SH-SY5Y (cell line): Measurements from ENCODE around the gene TBRG1.

Experiments used
- GATA2 ChIP-seq: IDR thresholded peaks from 2 replicates; pipeline ENCODE4 v1.6.1; 2011; ENCODE audit warnings: mild to moderate bottlenecking, low read depth, low read length
- GATA3 ChIP-seq: IDR thresholded peaks from 2 replicates; pipeline ENCODE4 v1.6.1; 2011; ENCODE audit warnings: low read depth, mild to moderate bottlenecking, low read length, moderate library complexity

DNA sequence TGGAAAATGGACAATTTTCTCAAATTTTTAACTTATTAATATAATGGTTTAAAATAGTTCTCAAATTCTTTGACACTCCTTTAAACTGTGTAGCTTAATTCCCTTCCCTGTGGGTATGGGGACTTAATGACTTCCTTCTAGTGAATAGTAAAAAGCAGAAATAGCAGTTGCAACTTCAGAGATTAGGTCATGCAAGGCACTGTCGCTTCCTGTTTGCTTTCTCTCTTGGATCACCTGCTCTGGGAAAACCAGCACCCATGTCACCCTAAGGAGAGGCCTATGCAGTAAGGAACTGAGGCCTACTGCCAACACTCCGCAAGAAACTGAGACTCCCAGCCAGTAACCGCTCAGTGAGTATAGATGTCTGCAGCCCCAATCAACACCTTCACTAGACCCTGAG lies 16.9 kb upstream of the TBRG1 start:
- TF ChIP-seq GATA2: no peak
- no peak for TF ChIP-seq GATA3
